Hippocampal formation (tissue), 2 donors: ENCODE results near the gene BCL2L12.

ENCODE experiments used
- DNase-seq, 2 donors: peaks; one replicate each; lab custom pipeline; 2025; lab: John Stamatoyannopoulos, UW

The BCL2L12 gene

DNA sequence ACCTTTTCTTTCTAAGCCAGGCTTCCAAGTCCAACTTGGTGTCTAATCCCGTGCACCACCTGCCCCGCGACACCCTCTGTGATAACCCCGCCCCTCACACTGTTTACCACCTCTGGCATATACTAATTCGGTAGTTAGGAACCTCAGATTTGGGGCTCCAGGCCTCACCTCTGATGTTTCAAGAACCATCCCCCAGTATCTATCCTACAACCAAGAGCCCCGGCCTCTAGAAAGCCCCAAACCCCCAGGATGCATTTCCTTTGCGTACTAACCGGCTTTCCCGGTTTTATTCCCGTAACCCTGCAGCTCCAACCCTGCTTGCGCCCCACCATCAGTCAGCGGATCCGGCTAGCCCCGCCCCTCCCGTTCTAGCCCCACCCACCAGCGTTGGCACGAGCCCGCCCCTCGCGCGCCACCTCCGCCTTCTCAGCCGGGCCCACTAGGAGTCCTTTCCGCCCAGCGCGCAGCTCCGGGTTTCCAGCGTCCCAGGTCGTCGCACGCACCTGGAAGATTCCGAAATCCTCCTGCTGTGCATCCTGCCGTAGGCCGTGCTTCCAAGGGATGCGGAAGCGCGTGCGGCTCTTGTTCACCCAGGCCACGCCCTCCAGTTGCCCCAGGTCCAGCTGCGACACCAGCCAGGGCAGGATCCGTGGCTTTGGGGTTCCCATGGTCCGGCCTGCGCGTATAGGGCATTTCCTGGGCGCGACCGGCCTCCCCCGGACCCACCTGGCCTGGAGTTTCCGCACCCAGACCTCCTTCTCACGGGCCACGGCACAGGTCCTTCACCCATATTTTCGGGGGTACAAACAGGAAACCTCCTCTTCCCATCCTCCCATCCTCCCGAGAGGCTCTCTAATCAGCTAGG, 1.3 kb upstream of the BCL2L12 start:
- DNase-seq, result peak; percentile 73 to 81

DNA sequence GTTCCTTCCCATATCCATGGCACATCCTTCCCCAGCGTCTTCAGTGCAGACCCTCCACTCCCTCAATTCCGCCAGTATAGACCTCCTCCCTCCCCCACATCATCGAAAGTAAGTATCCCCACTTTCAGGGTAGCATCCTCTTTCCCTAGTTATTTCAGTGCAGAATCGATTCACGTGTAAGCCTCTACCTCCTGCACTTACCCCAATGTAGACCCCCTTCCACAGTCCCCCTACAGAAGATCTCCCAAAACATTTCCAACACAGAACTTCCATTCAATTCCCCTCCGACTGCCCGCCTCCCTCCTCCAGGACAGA, 740 bp upstream of the BCL2L12 start:
- DNase-seq, result no peak

- DNase-seq, result no peak
Measured at GRCh38 chr19:49666120-49666444, 349 bp downstream of the BCL2L12 start.

DNA sequence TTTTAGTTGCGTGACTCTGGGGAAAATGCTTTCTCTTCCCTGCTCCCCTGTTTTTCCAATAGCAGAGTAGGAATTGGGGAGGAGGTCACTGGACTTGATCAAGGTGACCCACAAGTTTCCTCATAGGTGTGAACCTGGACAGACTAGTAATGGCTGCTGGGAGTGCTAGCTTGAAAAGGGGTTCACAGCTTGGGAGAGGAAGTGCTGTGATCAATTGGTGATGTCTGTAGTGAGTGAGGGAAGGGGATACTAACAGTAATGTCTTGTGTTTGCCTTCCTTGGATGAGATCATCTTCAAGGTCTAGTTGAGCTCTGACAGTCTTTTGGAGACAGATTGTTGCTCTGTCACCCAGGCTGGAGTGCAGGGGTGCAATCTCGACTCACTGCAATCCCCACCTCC, 1.7 kb downstream of the BCL2L12 start:
- no peak for DNase-seq

GRCh38 chr19:49669516-49669915, 3.8 kb downstream of the BCL2L12 start:
- DNase-seq, result no peak

- DNase-seq, result peak; percentile 57 to 67
Measured at GRCh38 chr19:49672131-49672919, 6.6 kb downstream of the BCL2L12 start.

DNA sequence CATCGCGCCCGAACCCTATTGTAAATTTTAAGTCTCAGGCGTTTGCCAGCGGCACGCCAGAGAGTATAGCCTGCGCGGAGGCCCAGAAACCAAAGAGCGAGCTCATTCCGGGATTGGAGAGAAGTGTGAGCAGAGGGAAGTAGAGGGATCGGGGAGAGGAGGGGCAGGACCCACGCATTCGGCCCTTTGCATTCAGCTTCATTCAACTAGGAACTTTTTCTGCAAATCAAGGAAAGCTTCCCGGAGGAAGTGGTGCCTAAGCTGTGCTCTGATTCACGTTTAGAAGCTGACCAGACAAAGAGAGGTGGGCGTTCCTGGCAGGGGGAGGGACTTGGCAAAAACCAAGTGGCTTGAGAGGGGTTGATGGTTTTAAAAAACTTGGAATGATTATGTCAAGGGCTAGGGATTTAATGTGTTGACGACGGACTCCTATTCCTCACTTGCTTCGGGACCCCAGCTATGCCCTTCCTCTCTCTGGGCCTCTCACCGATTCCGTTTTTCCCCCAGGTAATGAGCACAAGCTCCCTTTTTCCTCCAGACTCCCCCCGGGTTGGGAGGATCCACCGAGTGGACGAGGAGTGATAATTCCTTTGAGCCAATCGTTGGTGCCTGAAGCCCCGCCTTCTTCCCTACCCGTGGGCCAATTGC, 10.5 kb downstream of the BCL2L12 start:
- DNase-seq, result peak; percentile 91 to 97

GRCh38 chr19:49676784-49677230, 11.1 kb downstream of the BCL2L12 start:
- peak; percentile 100 for DNase-seq

DNA sequence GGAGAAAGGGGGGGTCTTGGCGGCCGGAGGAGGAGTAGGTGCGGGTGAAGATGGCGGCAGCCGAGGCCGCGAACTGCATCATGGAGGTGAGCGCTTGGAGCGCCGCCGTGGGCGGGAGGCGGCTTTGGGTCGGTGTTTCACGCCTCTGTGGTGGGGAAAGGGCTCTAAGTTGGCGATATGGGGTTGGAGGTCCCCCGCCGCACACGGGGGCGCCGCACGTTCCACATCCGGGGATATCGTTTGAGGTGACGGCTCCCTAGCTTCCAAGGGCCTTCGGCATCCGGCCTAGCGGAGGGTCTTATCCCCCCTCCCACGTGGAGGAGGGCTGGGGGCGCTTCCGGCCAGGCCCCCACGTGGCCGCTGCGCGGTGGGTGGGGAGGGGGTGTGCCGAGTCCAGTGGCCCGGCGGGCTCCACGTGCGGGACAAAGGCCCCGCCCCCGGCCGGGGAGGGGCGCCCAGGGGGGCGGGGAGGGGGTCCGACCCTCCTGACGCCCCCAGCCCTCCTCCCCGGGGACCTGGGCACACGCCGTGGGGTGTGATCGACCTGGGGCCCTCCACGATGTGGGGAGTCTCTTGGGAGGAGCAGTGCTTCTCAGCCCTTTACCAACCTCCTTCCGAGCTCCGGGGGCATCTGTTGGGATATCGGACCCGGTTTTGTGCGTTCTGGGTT, 11.6 kb downstream of the BCL2L12 start, which contains the start of gene PRMT1:
PRMT1 (plus strand) TSS at position 41 of the 670 bp plus-strand sequence; CDS start at position 51, 10 bp downstream.
- DNase-seq, result no peak

DNA sequence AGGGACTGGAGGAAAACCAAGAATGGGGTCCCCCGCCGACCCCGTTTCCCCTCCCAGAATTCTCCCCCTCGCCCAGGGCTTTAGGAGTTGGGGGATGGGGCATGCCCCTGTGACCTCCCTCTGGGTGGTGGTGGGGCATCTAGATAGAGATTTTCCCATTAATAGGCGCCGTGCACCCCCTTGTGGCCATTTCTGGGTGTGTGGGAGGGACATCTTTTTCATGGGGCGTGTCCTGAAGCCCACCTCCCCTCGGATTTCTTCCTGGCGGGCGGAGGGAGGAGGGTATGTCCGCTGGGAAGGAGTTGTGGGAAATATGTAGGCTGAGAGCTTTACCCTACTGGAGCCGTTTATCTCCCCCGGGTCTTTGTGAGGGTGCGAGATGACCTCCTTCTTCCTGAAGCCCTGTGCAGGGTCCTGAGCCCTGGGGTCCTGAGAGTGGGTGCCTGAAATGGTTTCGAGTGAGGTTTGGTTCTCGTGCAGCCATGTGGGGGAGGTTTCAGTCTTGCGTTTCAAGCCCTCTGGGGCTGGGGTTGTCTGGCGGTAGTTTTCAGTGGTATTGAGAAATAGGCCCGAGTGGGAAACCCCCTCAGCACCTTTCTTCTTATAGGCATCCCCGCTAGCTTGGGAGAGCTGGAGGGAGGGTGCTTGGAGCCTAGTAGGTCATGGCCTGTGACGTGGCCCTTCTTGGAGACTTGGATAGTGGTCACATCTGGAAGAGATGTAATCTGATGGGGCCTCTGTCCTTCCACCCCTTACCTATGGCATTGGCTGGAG, 12.4 kb downstream of the BCL2L12 start:
- peak; percentile 18 to 24 for DNase-seq

GRCh38 chr19:49678985-49679770, 13.4 kb downstream of the BCL2L12 start:
- DNase-seq, result no peak

- DNase-seq, result no peak
Measured at GRCh38 chr19:49679771-49680413, 14.2 kb downstream of the BCL2L12 start.

DNA sequence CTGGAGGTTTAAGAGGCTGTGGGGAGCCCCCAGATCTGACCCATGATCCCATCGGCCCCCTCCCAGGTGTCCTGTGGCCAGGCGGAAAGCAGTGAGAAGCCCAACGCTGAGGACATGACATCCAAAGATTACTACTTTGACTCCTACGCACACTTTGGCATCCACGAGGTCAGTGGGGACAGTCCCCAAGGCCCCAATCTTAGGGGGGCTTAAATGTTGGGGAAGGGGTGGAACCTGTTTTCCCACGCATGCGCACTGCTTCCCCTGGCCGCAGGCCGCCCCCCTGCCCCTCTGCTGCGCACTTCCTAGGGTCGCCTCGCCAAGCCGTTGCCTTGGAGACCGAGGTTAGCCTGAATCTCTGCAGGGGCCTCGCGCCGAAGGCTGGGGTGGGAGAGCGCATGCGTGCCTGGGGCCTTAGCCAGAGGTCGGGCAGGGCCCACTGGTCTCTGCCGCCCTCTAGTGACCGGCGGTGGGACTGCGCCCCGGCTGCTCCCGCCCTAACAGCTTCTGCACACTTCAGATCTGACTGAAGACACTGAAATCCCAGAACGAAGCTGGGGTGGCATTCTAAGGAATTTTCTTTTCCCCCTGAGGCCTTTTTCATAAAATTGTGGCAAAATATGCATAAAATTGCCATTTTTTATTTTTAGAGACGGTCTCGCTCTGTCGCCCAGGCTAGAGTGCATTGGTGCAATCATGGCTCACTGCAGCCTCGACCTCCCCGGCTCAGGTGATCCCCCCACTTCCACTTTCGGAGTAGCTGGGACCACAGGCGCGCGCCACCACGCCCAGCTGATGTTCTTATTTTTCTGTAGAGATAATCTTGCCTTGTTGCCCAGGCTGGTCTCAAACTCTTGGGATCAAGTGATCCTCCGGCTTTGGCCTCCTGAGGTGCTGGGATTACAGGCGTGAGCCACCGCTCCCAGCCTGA, 15.0 kb downstream of the BCL2L12 start:
- DNase-seq, result peak; percentile 74 to 75

GRCh38 chr19:49681830-49682229, 16.1 kb downstream of the BCL2L12 start:
- no peak for DNase-seq

- DNase-seq, result no peak
Measured at GRCh38 chr19:49682274-49682673, 16.5 kb downstream of the BCL2L12 start.

GRCh38 chr19:49683814-49684250, 18.1 kb downstream of the BCL2L12 start:
- no peak for DNase-seq

- no peak for DNase-seq
Measured at GRCh38 chr19:49684251-49684982, 18.7 kb downstream of the BCL2L12 start.

- DNase-seq, result no peak
Measured at GRCh38 chr19:49684983-49685553, 19.3 kb downstream of the BCL2L12 start.
